Ishikawa (cell line): ENCODE data around the gene MSH5.

Experiments
- MAX ChIP-seq: IDR thresholded peaks from 2 replicates; pipeline ENCODE4 v1.6.1; 2012
- YY1 ChIP-seq: IDR thresholded peaks from 2 replicates; pipeline ENCODE4 v1.6.1; 2012; ENCODE audit warnings: low read depth

- no peak for TF ChIP-seq YY1
- no peak for TF ChIP-seq MAX
These were observed 7.8 kb upstream of the MSH5 start for GRCh38 chr6:31732029-31732428.
